ENCODE data around the gene PON2. TPM values are rescaled to one million over a fixed set of nuclear protein-coding genes. Genes with fewer than 3 reads are reported as not detected.

The PON2 gene
- total RNA-seq, result 10 to 100 TPM; 10.5 to 36.2 (median 17.6) TPM
- 10 to 100 TPM; 20.5 to 48.3 TPM for polyA plus RNA-seq

GRCh38 chr7:95434557-95435421, at the start of gene PON2:
Gene PON2, minus strand, starts transcription at chr7:95435028. Its CDS starts 77 bp downstream, at chr7:95434951.
- Histone ChIP-seq H3K9me3 (no peaks in the 10 kb centered on the region), H3K4me3 (peak within 1 kb of the TSS; percentile 57 to 69 (median 62)), H3K36me3 (no peaks in the 10 kb centered on the region), H3K4me1 (no peaks in the 10 kb centered on the region), H3K27me3 (no peaks in the 10 kb centered on the region), H3K27ac (peak within 1 kb of the TSS; percentile 70 to 90 (median 88))
- ATAC-seq (peak; percentile 98 to 100 (median 98)), FAIRE-seq (no peak), DNase-seq (peak; percentile 75 to 90 (median 82))
- 0 to 1% methylated on average over 58 of the region's 58 CpGs for WGBS, 2 donors
- TF ChIP-seq, protein P1, sequence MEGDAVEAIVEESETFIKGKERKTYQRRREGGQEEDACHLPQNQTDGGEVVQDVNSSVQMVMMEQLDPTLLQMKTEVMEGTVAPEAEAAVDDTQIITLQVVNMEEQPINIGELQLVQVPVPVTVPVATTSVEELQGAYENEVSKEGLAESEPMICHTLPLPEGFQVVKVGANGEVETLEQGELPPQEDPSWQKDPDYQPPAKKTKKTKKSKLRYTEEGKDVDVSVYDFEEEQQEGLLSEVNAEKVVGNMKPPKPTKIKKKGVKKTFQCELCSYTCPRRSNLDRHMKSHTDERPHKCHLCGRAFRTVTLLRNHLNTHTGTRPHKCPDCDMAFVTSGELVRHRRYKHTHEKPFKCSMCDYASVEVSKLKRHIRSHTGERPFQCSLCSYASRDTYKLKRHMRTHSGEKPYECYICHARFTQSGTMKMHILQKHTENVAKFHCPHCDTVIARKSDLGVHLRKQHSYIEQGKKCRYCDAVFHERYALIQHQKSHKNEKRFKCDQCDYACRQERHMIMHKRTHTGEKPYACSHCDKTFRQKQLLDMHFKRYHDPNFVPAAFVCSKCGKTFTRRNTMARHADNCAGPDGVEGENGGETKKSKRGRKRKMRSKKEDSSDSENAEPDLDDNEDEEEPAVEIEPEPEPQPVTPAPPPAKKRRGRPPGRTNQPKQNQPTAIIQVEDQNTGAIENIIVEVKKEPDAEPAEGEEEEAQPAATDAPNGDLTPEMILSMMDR (IDR thresholded peaks at IDR 0.05), result no peak
- intact Hi-C loops (cut with DNase I), result no loop called here

DNA sequence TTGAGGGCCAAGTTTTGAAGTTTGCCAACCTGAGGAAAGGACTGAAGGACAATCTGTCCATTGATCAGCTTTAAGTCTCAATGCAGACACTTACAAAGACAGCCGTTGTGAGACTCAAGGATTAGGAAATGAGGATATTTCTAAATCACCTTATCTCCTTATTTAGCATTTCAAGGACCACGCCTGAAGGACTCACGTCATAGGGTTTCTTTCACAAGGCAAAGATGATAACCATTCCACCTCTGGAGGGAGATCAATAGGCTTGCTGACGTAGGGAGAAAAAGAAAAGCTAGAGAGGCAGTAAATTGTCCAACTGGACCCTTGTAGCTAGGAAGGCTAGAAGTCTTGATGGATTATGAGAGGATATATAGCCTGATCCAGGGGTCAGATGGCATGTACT, 47.6 kb upstream of the PON2 start:
- H3K27ac ChIP-seq, result no peak overlapping the region
- WGBS, 2 donors, result 64 to 69% methylated on average over 4 of the region's 4 CpGs
- no peak for FAIRE-seq
- no peaks in the 10 kb centered on the region for H3K9me3 ChIP-seq
- H3K36me3 ChIP-seq, result no peaks in the 10 kb centered on the region
- no peak for DNase-seq
- ATAC-seq, result no peak
- H3K27me3 ChIP-seq, result peaks cover 0 to 5% (median 0%) of the 10 kb centered on the region in 4 donors
- no peaks in the 10 kb centered on the region for H3K4me1 ChIP-seq
- no peak overlapping the region for H3K4me3 ChIP-seq
- TF ChIP-seq, protein P1 (IDR thresholded peaks at IDR 0.05), result no peak
- intact Hi-C loops (cut with DNase I), result no loop called here

GRCh38 chr7:95481271-95482165, 46.7 kb upstream of the PON2 start:
- no peaks in the 10 kb centered on the region for H3K9me3 ChIP-seq
- FAIRE-seq, result no peak
- no peak overlapping the region for H3K4me3 ChIP-seq
- H3K27me3 ChIP-seq, result peaks cover 0 to 5% (median 0%) of the 10 kb centered on the region in 4 donors
- no peak overlapping the region for H3K27ac ChIP-seq
- intact Hi-C loops (cut with DNase I), result no loop called here
- no peaks in the 10 kb centered on the region for H3K36me3 ChIP-seq
- TF ChIP-seq, protein P1 (IDR thresholded peaks at IDR 0.05), result no peak
- ATAC-seq, result no peak
- H3K4me1 ChIP-seq, result peaks cover 0 to 4% (median 0%) of the 10 kb centered on the region in 3 donors
- WGBS, 2 donors, result 86 to 94% methylated on average over 3 of the region's 3 CpGs
- no peak for DNase-seq

DNA sequence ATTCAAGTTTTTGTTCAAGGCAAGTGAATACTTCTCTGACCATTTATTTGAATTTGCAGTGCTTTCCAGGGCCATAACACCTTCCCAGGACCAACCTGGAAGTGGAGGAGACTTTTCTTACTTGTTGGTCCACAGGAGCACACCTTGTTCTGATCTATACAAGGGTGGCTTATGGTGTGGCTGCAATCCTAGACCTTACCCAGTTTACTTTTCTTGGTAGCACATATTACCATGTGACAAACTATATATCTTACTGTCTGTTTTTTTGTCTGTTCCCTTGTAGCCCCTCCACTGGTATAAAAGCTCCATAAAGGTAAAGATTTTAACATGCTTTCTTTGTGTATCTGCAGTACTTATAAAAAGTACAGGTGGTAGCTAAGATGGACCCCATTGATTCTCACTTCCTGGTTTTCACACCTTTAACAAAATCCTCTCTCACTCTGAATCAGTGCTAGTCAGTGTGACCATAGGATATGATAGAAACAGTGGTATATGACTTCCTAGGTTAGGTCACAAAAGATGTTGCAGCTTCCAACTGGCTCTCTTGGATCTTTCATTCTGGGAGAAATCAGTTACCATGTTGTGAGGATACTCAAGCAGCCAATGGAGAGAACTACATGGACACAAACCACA, 45.3 kb upstream of the PON2 start:
- intact Hi-C loops (cut with DNase I), result no loop called here
- no peak for FAIRE-seq

More for the DNA sequence above, 45.3 kb upstream of the PON2 start:
- Histone ChIP-seq H3K27me3 (peaks cover 0 to 5% (median 0%) of the 10 kb centered on the region in 4 donors), H3K9me3 (no peaks in the 10 kb centered on the region), H3K27ac (no peak overlapping the region), H3K4me1 (peaks cover 0 to 4% (median 0%) of the 10 kb centered on the region in 3 donors), H3K4me3 (no peak overlapping the region), H3K36me3 (no peaks in the 10 kb centered on the region)
- TF ChIP-seq, protein P1 (IDR thresholded peaks at IDR 0.05), result no peak
- no peak for ATAC-seq
- no peak for DNase-seq

Measured in pancreas (tissue), 10 donors.